ENCODE results near the gene SPATA2L.

DNA sequence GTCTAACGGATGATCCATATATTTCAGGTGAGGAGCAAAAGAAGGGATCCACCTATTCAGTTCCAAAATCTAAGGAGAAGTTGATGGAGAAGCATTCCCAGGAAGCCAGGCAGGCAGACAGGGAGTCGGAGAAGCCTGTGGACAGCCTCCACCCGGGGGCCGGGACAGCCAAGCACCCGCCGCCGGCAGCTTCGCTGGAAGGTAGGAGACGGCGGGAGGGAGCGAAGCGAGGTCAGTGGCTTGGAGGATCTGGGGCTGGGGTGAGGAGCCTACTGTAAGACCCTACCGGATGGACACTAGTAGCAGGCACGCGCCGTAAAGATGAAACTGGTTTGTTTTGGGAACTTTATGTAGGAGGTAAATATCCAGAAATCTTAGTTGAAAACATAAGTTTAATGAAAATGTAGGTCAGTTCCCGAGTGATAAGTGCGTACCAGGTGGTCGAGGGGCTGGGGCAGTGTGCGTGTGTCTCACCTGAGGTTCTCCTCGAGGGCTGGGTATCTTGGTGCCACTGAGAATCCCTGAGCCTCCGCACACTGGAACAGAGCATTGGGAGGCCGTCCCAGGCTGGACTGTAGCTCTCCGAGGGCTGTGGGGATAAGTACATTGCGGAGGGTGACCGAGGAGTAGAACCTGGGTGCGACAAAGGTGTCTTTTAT is 43.2 kb downstream of the SPATA2L start:
- TF ChIP-seq, protein P1, sequence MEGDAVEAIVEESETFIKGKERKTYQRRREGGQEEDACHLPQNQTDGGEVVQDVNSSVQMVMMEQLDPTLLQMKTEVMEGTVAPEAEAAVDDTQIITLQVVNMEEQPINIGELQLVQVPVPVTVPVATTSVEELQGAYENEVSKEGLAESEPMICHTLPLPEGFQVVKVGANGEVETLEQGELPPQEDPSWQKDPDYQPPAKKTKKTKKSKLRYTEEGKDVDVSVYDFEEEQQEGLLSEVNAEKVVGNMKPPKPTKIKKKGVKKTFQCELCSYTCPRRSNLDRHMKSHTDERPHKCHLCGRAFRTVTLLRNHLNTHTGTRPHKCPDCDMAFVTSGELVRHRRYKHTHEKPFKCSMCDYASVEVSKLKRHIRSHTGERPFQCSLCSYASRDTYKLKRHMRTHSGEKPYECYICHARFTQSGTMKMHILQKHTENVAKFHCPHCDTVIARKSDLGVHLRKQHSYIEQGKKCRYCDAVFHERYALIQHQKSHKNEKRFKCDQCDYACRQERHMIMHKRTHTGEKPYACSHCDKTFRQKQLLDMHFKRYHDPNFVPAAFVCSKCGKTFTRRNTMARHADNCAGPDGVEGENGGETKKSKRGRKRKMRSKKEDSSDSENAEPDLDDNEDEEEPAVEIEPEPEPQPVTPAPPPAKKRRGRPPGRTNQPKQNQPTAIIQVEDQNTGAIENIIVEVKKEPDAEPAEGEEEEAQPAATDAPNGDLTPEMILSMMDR (IDR thresholded peaks at IDR 0.05), result no peak
- no peak for TF ChIP-seq POLR2A (IDR thresholded peaks at IDR 0.05)
